Mesendoderm (in vitro differentiated cells): ENCODE measurements around the gene NOXO1.

Experiments
- DNase-seq: peaks from one replicate; pipeline ENCODE4 v3.0.0; 2013
- H2AK5ac ChIP-seq: 2 replicates; pipeline ENCODE4 v1.6.1; 2013; ENCODE audit warnings: low read length, inconsistent platforms
- H2BK120ac ChIP-seq: 2 replicates; pipeline ENCODE4 v1.6.1; 2013; ENCODE audit warnings: low read depth, mild to moderate bottlenecking, low read length, moderate library complexity, mixed read lengths
- H2BK15ac ChIP-seq: replicated peaks from 2 replicates; pipeline ENCODE4 v1.6.1; 2013; ENCODE audit warnings: low read depth, mild to moderate bottlenecking, moderate library complexity
- H2BK5ac ChIP-seq: 2 replicates; pipeline ENCODE4 v1.6.1; 2013; ENCODE audit warnings: low read length, inconsistent platforms
- H3K18ac ChIP-seq: 2 replicates; pipeline ENCODE4 v1.6.1; 2013; ENCODE audit warnings: mild to moderate bottlenecking, low read length, mixed read lengths
- H3K23ac ChIP-seq: one replicate; pipeline ENCODE4 v1.6.1; 2013; ENCODE audit warnings: low read length
- H3K27ac ChIP-seq: 2 replicates; pipeline ENCODE4 v1.5.1; 2013; ENCODE audit warnings: low read depth, mild to moderate bottlenecking, inconsistent platforms, low read length, moderate library complexity
- H3K27me3 ChIP-seq: 2 replicates; pipeline ENCODE4 v1.6.1; 2013; ENCODE audit warnings: low read length, control low read depth, mild to moderate bottlenecking, inconsistent platforms; ENCODE audit not compliant: insufficient read depth, poor library complexity
- H3K36me3 ChIP-seq: 2 replicates; pipeline ENCODE4 v1.6.1; 2013; ENCODE audit warnings: low read length, inconsistent platforms; ENCODE audit not compliant: control insufficient read depth, insufficient read depth
- H3K4ac ChIP-seq: one replicate; pipeline ENCODE4 v1.6.1; 2013; ENCODE audit warnings: low read depth, mild to moderate bottlenecking, low read length, moderate library complexity
- H3K4me1 ChIP-seq: 2 replicates; pipeline ENCODE4 v1.6.1; 2013; ENCODE audit warnings: low read depth, low read length, inconsistent platforms; ENCODE audit not compliant: control insufficient read depth
- H3K4me2 ChIP-seq: 2 replicates; pipeline ENCODE4 v1.6.1; 2013; ENCODE audit warnings: low read length
- H3K4me3 ChIP-seq: 2 replicates; pipeline ENCODE4 v1.5.1; 2013; ENCODE audit warnings: mild to moderate bottlenecking, low read length
- H3K56ac ChIP-seq: one replicate; pipeline ENCODE4 v1.6.1; 2013; ENCODE audit warnings: low read length
- H3K79me1 ChIP-seq: 2 replicates; pipeline ENCODE4 v1.6.1; 2013; ENCODE audit warnings: low read length, inconsistent platforms
- H3K79me2 ChIP-seq: 2 replicates; pipeline ENCODE4 v1.6.1; 2013; ENCODE audit warnings: mild to moderate bottlenecking, low read length; ENCODE audit not compliant: control insufficient read depth, insufficient read depth
- H3K9ac ChIP-seq: 2 replicates; pipeline ENCODE4 v1.6.1; 2013; ENCODE audit warnings: low read length, inconsistent platforms
- H4K5ac ChIP-seq: one replicate; pipeline ENCODE4 v1.6.1; 2013; ENCODE audit warnings: low read length
- H4K8ac ChIP-seq: one replicate; pipeline ENCODE4 v1.6.1; 2013; ENCODE audit warnings: low read depth, mild to moderate bottlenecking, control low read depth, low read length, moderate library complexity
- WGBS: extraction: QIAGEN DNeasy Blood & Tissue Kit; methylation state at CpG from one replicate; pipeline ENCODE4 v1.1.7; 2013; ENCODE audit warnings: low lambda C conversion rate, missing lambda C conversion rate; ENCODE audit not compliant: insufficient coverage; ENCODE audit errors: extremely low coverage; 5-methylcytosine and 5-hydroxymethylcytosine counted together

Gene NOXO1

DNA sequence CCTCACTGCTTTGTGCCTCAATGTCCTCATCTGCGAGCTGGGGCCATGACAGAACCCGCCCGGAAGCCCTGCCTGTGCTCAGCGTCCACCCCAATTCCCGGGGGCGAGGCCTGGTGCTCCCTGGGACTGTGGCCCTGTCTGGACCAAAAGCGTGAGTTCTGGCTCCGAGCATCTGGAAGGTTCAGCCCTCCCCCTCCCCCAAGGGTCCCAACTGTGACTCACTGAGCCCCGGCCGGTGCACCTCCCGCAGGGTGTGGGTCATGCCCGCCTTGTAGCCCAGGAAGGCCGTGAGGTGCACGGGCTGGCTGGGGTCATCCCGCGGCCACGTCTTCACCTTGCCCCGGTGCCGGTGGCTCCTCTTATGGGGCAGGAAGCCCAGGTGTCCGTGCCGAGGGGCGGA is 27.5 kb downstream of the NOXO1 start:
- H3K23ac ChIP-seq: no peak overlapping the region
- H3K4me1 ChIP-seq: no peaks in the 10 kb centered on the region
- H3K27ac ChIP-seq: no peak overlapping the region
- no peak overlapping the region for H2AK5ac ChIP-seq
- no peak overlapping the region for H2BK5ac ChIP-seq
- H3K9ac ChIP-seq: no peak overlapping the region
- no peak overlapping the region for H3K4ac ChIP-seq
- no peak overlapping the region for H2BK120ac ChIP-seq
- no peak overlapping the region for H3K4me2 ChIP-seq
- H3K27me3 ChIP-seq: no peaks in the 10 kb centered on the region
- H3K79me2 ChIP-seq: no peaks in the 10 kb centered on the region
- no CpG with 5 or more reads among the region's 22 CpGs for WGBS
- no peak overlapping the region for H4K5ac ChIP-seq
- no peak overlapping the region for H3K4me3 ChIP-seq
- H3K18ac ChIP-seq: no peak overlapping the region
- no peaks in the 10 kb centered on the region for H3K79me1 ChIP-seq
- H4K8ac ChIP-seq: no peak overlapping the region
- no peak for DNase-seq
- H3K36me3 ChIP-seq: no peaks in the 10 kb centered on the region
- no peak overlapping the region for H3K56ac ChIP-seq
- H2BK15ac ChIP-seq: no peak overlapping the region

DNA sequence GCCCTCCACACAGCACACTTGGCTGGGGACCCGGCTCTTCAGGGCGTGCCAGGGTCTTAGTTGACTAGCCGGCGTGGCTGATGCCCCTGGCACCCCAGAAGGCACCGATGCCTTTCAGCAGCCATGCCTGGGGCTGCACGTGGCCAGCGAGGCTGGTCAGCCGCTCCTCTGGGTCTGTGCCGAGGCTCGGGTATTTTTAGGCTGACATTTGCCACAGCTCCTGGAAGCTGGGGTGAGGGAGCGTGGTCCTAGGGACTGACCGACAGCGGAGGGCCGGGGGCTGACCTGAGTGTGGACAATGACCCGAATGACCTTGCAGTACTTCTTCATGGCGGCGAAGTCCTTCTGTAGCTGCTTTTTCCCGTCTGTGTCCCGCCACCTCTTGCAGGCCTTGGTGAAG is 30.7 kb downstream of the NOXO1 start:
- Histone ChIP-seq H2AK5ac (no peak overlapping the region), H3K4me1 (no peaks in the 10 kb centered on the region), H3K23ac (no peak overlapping the region), H3K79me2 (no peaks in the 10 kb centered on the region), H2BK120ac (no peak overlapping the region), H3K56ac (no peak overlapping the region), H3K79me1 (no peaks in the 10 kb centered on the region), H2BK5ac (no peak overlapping the region), H3K36me3 (no peaks in the 10 kb centered on the region), H3K18ac (no peak overlapping the region), H4K8ac (no peak overlapping the region), H3K27me3 (no peaks in the 10 kb centered on the region), H3K4me2 (no peak overlapping the region), H3K4me3 (no peak overlapping the region), H3K27ac (no peak overlapping the region), H3K4ac (no peak overlapping the region), H4K5ac (no peak overlapping the region), H2BK15ac (no peak overlapping the region), H3K9ac (no peak overlapping the region)
- no peak for DNase-seq
- WGBS: no CpG with 5 or more reads among the region's 19 CpGs

GRCh38 chr16:1950047-1950446 is 31.2 kb downstream of the NOXO1 start:
- no CpG with 5 or more reads among the region's 7 CpGs for WGBS
- Histone ChIP-seq H3K9ac (no peak overlapping the region), H3K27ac (no peak overlapping the region), H3K4me1 (no peaks in the 10 kb centered on the region), H3K23ac (no peak overlapping the region), H2BK15ac (no peak overlapping the region), H3K56ac (no peak overlapping the region), H3K4me2 (no peak overlapping the region), H4K5ac (no peak overlapping the region), H2AK5ac (no peak overlapping the region), H3K18ac (no peak overlapping the region), H3K4ac (no peak overlapping the region), H3K36me3 (no peaks in the 10 kb centered on the region), H2BK120ac (no peak overlapping the region), H3K4me3 (no peak overlapping the region), H4K8ac (no peak overlapping the region), H3K79me2 (no peaks in the 10 kb centered on the region), H3K27me3 (no peaks in the 10 kb centered on the region), H2BK5ac (no peak overlapping the region), H3K79me1 (no peaks in the 10 kb centered on the region)
- no peak for DNase-seq

DNA sequence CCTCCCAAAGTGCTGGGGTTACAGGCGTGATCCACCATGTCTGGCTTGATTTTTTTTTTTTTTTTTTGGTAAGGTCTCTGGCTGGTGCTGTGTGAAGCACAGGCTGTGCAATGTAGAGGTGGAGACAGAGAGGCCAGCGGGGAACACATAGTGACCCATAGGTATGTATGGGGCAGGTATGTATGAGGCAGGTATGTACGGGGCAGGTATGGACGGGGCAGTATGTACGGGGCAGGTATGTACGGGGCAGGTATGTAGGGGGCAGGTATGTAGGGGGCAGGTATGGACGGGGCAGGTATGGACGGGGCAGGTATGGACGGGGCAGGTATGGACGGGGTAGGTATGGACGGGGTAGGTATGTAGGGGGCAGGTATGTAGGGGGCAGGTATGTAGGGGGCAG is 31.8 kb downstream of the NOXO1 start:
- DNase-seq: no peak
- H3K4me1 ChIP-seq: no peaks in the 10 kb centered on the region
- no CpG with 5 or more reads among the region's 11 CpGs for WGBS
- H2BK120ac ChIP-seq: no peak overlapping the region
- H2BK5ac ChIP-seq: no peak overlapping the region
- H3K27ac ChIP-seq: no peak overlapping the region
- H3K79me1 ChIP-seq: no peaks in the 10 kb centered on the region
- no peak overlapping the region for H3K9ac ChIP-seq
- H2BK15ac ChIP-seq: no peak overlapping the region
- H3K4ac ChIP-seq: no peak overlapping the region
- no peak overlapping the region for H4K8ac ChIP-seq
- no peak overlapping the region for H3K4me3 ChIP-seq
- no peaks in the 10 kb centered on the region for H3K36me3 ChIP-seq
- H3K56ac ChIP-seq: no peak overlapping the region
- no peaks in the 10 kb centered on the region for H3K27me3 ChIP-seq
- no peaks in the 10 kb centered on the region for H3K79me2 ChIP-seq
- no peak overlapping the region for H3K4me2 ChIP-seq
- H4K5ac ChIP-seq: no peak overlapping the region
- no peak overlapping the region for H3K18ac ChIP-seq
- no peak overlapping the region for H2AK5ac ChIP-seq
- H3K23ac ChIP-seq: no peak overlapping the region

GRCh38 chr16:1947369-1947670 is 33.9 kb downstream of the NOXO1 start:
- no peaks in the 10 kb centered on the region for H3K36me3 ChIP-seq
- H3K79me1 ChIP-seq: no peaks in the 10 kb centered on the region
- H3K4me1 ChIP-seq: no peaks in the 10 kb centered on the region
- no peaks in the 10 kb centered on the region for H3K27me3 ChIP-seq
- no peak overlapping the region for H3K23ac ChIP-seq
- no peak overlapping the region for H2BK15ac ChIP-seq
- no CpG with 5 or more reads among the region's 9 CpGs for WGBS
- no peak overlapping the region for H3K4me2 ChIP-seq
- H2AK5ac ChIP-seq: no peak overlapping the region
- no peak overlapping the region for H2BK120ac ChIP-seq
- no peak overlapping the region for H2BK5ac ChIP-seq
- no peak overlapping the region for H3K4ac ChIP-seq
- no peaks in the 10 kb centered on the region for H3K79me2 ChIP-seq
- no peak for DNase-seq
- H3K56ac ChIP-seq: no peak overlapping the region
- H4K8ac ChIP-seq: no peak overlapping the region
- H3K27ac ChIP-seq: no peak overlapping the region
- no peak overlapping the region for H3K4me3 ChIP-seq
- no peak overlapping the region for H3K18ac ChIP-seq
- no peak overlapping the region for H4K5ac ChIP-seq
- no peak overlapping the region for H3K9ac ChIP-seq

DNA sequence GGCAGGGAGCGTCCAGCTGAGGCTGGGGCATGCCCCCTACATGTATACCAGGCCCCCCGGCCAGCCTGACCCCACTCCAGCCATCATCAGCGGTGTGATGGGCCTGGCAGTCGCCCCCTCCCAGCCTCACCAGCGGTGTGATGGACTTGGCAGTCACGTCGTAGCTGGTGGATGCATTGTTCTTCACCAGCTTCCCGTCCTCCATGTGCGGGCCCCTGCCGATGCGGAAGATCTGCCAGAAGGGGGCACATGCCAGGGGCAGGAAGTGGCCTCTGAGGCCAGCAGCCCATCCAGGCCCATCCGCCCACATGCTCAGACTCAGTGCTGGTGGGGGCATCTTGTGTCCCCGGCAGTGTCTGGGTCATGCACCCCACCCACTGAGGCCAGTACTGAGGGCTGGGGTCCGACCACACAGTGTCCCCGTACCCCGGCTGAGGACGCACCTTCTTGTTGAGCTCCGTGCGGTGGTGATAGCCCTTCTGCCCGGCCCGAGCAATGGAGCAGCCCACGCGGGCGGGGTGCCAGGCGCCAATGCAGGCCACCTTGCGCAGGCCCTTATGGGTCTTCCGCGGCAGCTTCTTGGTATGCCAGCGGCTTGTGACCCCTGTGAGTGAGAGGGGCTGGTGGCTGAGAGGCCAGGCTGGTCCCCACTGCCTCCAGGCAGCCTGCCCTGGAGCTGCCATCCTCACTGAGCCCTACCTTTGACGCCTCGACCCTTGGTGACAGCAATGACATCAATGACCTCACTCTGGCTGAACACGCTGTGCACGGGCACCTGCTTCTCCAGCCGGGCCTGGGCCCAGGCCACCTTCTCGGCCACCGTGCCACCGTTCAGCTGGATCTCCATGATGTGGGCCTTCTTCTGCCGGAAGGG is 34.5 kb downstream of the NOXO1 start:
- no peak overlapping the region for H3K4me3 ChIP-seq
- no peaks in the 10 kb centered on the region for H3K36me3 ChIP-seq
- no peak overlapping the region for H3K18ac ChIP-seq
- H2BK15ac ChIP-seq: no peak overlapping the region
- no peak overlapping the region for H2BK5ac ChIP-seq
- no peaks in the 10 kb centered on the region for H3K27me3 ChIP-seq
- H3K56ac ChIP-seq: no peak overlapping the region
- no peak overlapping the region for H2BK120ac ChIP-seq
- H3K79me2 ChIP-seq: no peaks in the 10 kb centered on the region
- no peak overlapping the region for H3K23ac ChIP-seq
- DNase-seq: no peak
- no peak overlapping the region for H3K27ac ChIP-seq
- no peaks in the 10 kb centered on the region for H3K4me1 ChIP-seq
- H3K4ac ChIP-seq: no peak overlapping the region
- WGBS: no CpG with 5 or more reads among the region's 38 CpGs
- no peak overlapping the region for H3K9ac ChIP-seq
- no peak overlapping the region for H3K4me2 ChIP-seq
- no peaks in the 10 kb centered on the region for H3K79me1 ChIP-seq
- no peak overlapping the region for H4K5ac ChIP-seq
- no peak overlapping the region for H2AK5ac ChIP-seq
- no peak overlapping the region for H4K8ac ChIP-seq
